Activated naive CD4-positive, alpha-beta T cell treated with anti-CD3 and anti-CD28 coated beads for 36 hours (primary cell): ENCODE data around the gene FRAT2. TPM values are rescaled to one million over a fixed set of nuclear protein-coding genes. Genes with fewer than 3 reads are reported as not detected.
"Not testable (repeated sequence)": the region's sequence is repeated elsewhere in the genome, so short reads cannot be mapped to it uniquely, and the experiment has no call there.

Experiments
- CTCF ChIA-PET: fragments of 350-600 bp; sonication (Branson Sonifier 250); formaldehyde crosslinking; loops from one replicate; lab custom pipeline; 2021; ENCODE audit warnings: antibody characterized with exemption; lab: Charles Lee
- DNase-seq: peaks from one replicate; pipeline ENCODE4 v3.0.0-alpha.2; 2020
- H3K27ac Mint-ChIP-seq: one replicate; pipeline ENCODE4 v1.8.0; 2021; ENCODE audit warnings: mild to moderate bottlenecking, mixed read lengths
- H3K27me3 Mint-ChIP-seq: one replicate; pipeline ENCODE4 v1.8.0; 2021; ENCODE audit warnings: low read depth, mixed read lengths
- H3K36me3 Mint-ChIP-seq: one replicate; pipeline ENCODE4 v1.8.0; 2021; ENCODE audit warnings: low read depth, mixed read lengths
- H3K4me1 Mint-ChIP-seq: one replicate; pipeline ENCODE4 v1.8.0; 2021; ENCODE audit warnings: low read depth, mixed read lengths
- H3K4me3 Mint-ChIP-seq: one replicate; pipeline ENCODE4 v1.8.0; 2021; ENCODE audit warnings: mild to moderate bottlenecking, moderate library complexity, mixed read lengths
- H3K9me3 Mint-ChIP-seq: one replicate; pipeline ENCODE4 v1.8.0; 2021; ENCODE audit warnings: mixed read lengths
- intact Hi-C: fragments of 100-400 bp; cut with micrococcal nuclease; formaldehyde crosslinking; loops from one replicate; pipeline ENCODE4 v1.15.1; 2023
- total RNA-seq, 2 experiments: library from RNA; stranded (reverse); gene quantifications; one replicate each; pipeline ENCODE4 v1.2.3, GENCODE V29; 2021

FRAT2 gene
- total RNA-seq, 2 experiments from 2014 or later = 5.1 to 5.6 TPM

DNA sequence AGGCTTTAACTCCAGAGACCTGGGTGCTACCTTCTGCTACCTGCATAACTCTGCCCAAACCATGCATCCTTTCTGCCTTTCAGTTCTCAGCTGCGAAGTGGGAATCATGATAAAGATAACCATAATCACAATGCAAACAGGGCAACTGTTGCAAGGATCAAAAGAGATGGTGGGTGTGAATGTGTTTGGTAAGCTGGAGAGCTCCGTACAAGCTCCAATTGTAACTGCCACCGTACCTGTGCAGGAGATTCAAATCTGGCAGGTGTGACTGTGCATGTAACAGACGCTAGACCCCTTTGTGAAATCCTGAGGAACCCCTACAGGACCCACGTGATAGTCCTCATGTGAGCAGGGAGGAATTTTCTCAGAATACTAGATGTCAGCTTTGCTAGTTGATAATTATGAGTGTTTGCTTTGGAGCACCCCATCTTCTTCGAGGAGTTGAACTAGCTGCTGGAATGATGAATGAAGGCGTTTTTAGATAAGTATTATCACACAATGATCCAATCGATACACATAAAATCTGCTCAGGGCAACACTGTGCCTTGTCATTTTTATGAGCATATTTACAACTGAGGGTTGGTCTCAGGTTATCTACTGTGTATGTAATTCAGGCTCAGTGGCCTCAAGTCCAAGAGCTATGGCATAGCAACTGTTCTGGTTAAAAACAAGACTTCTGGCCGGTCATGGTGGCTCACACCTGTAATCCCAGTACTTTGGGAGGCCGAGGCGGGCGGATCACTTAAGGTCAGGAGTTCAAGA lies 15.4 kb upstream of the FRAT2 start:
- CTCF ChIA-PET = interaction anchor here (0.8 to 0.9 kb wide), 3 partner anchors 15 to 279 kb away, joined by 3 to 6 read pairs (median 3); no protein-coding TSS in a partner anchor
- H3K4me1 Mint-ChIP-seq = no peaks in the 10 kb centered on the region
- no peak overlapping the region for H3K4me3 Mint-ChIP-seq
- no peaks in the 10 kb centered on the region for H3K9me3 Mint-ChIP-seq
- DNase-seq = no peak
- H3K27ac Mint-ChIP-seq = no peak overlapping the region
- intact Hi-C loops = no loop called here
- H3K36me3 Mint-ChIP-seq = peaks cover 4% of the 10 kb centered on the region
- no peaks in the 10 kb centered on the region for H3K27me3 Mint-ChIP-seq

DNA sequence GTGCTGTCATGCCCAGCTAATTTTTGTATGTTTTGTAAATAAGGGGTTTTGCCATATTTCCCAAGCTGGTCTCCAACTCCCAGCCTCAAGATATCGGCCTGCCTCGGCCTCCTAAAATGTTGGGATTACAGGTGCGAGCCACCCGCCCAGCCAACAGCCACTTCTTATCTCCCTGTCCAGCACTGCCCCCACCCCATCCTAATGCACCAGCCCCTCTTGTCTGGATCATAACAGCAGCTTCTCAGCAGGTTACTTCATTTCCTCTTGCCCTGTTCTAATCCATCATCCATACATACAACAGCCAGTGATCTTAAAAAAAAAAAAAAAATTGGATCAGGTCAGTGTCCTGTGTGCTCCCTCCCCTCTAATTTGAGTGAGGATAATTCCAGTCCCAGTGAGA lies 12.8 kb upstream of the FRAT2 start:
- Mint-ChIP-seq H3K4me1 (no peaks in the 10 kb centered on the region), H3K9me3 (no peaks in the 10 kb centered on the region), H3K27ac (no peak overlapping the region), H3K4me3 (no peak overlapping the region), H3K27me3 (no peaks in the 10 kb centered on the region), H3K36me3 (peaks cover 1% of the 10 kb centered on the region)
- DNase-seq = no peak
- intact Hi-C loops = no loop called here
- CTCF ChIA-PET = interaction anchor here (0.6 kb wide), 1 partner anchor 56 kb away, joined by 3 read pairs; no protein-coding TSS in a partner anchor

GRCh38 chr10:97343664-97344063 lies 9.1 kb upstream of the FRAT2 start:
- H3K36me3 Mint-ChIP-seq, H3K27me3 Mint-ChIP-seq, H3K9me3 Mint-ChIP-seq, DNase-seq, H3K4me3 Mint-ChIP-seq, H3K4me1 Mint-ChIP-seq, intact Hi-C loops, H3K27ac Mint-ChIP-seq: not testable (repeated sequence)
- CTCF ChIA-PET = interaction anchor here (0.6 to 0.7 kb wide), 3 partner anchors 39 to 108 kb away, joined by 3 to 4 read pairs (median 3); no protein-coding TSS in a partner anchor

GRCh38 chr10:97341416-97341815 lies 6.9 kb upstream of the FRAT2 start:
- H3K27ac Mint-ChIP-seq = no peak overlapping the region
- CTCF ChIA-PET = interaction anchor here (1.0 kb wide), 1 partner anchor 9 kb away, joined by 3 read pairs; no protein-coding TSS in a partner anchor

DNA sequence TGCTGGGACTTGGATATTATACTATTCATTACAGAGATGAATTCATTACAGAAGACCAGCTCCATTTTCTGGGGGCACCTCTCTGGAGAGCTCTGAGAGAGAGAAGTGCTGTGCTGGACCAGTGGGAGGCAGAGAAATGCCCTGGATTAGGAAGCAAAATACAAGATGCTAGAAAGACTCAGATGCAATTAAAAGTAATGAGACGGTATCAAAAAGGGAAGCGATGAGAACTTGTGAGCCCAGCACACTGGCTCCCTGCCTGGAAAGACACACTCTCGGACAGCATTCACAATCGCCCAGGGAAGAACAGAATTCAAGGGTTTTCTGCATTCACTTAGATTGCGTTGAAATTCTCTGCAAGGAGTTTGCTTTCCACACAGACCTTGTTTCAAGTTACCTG lies 3.5 kb upstream of the FRAT2 start:
- Mint-ChIP-seq H3K27me3 (no peaks in the 10 kb centered on the region), H3K36me3 (no peaks in the 10 kb centered on the region), H3K27ac (no peak overlapping the region), H3K9me3 (no peaks in the 10 kb centered on the region), H3K4me1 (peaks cover 9% of the 10 kb centered on the region), H3K4me3 (no peak overlapping the region)
- no peak for DNase-seq
- CTCF ChIA-PET = no interaction called here
- intact Hi-C loops = loop anchor here (10.0 kb wide), 1 partner anchor 503 kb away; the partner anchor contains the start of gene LCOR

More at GRCh38 chr10:97341416-97341815, 6.9 kb upstream of the FRAT2 start:
- no peaks in the 10 kb centered on the region for H3K4me1 Mint-ChIP-seq
- intact Hi-C loops = no loop called here
- no peaks in the 10 kb centered on the region for H3K36me3 Mint-ChIP-seq
- no peaks in the 10 kb centered on the region for H3K9me3 Mint-ChIP-seq
- no peaks in the 10 kb centered on the region for H3K27me3 Mint-ChIP-seq
- no peak overlapping the region for H3K4me3 Mint-ChIP-seq
- no peak for DNase-seq

DNA sequence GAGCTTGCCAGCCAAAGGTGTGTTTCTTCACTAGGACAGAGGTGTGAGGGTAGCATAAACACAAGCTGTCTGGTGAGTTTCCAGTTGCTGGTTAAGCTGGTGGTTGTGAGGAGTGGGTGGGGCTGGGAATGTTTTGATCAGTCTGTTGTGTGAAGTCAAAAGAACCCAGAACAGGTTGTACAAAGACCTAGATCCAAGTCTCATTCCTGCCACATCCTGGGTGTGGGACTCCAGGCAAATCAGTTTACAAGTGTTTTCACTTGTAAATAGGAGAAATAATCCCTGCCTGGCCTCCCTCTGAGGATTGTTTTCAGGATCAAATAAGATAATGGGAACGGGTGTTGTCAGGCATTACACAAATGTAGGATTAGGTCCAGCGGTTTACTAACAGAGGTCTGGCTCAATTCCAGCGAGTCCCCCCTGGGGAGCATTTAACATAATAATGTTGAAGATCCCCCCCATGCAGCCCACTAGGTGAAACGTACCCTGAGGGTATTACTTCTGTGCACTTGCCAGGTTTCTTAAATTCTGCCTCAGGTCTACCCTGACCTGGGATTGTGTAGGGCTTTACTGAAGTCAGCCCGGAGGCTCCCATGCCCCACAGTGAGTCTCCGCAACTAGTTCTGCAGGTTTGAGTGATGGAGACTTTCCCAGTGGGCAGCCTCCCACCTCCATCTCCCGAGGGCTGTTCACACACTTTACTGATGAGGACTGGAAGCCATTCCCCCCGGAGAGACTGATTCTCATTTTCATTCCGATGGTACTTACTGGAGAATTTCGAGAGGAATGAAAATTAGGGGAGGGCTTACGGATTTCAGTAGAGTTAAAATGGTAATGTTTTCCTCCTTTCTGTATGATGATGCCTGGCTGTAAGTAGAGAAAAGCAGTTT lies 2.7 kb upstream of the FRAT2 start:
- Mint-ChIP-seq H3K27ac (no peak overlapping the region), H3K9me3 (no peaks in the 10 kb centered on the region), H3K4me3 (no peak overlapping the region), H3K36me3 (no peaks in the 10 kb centered on the region), H3K4me1 (peaks cover 18% of the 10 kb centered on the region), H3K27me3 (no peaks in the 10 kb centered on the region)
- intact Hi-C loops = loop anchor here (10.0 kb wide), 1 partner anchor 502 kb away; the partner anchor contains the start of gene LCOR
- no peak for DNase-seq
- CTCF ChIA-PET = interaction anchor here (0.6 kb wide), 1 partner anchor 58 kb away, joined by 3 read pairs; no protein-coding TSS in a partner anchor

DNA sequence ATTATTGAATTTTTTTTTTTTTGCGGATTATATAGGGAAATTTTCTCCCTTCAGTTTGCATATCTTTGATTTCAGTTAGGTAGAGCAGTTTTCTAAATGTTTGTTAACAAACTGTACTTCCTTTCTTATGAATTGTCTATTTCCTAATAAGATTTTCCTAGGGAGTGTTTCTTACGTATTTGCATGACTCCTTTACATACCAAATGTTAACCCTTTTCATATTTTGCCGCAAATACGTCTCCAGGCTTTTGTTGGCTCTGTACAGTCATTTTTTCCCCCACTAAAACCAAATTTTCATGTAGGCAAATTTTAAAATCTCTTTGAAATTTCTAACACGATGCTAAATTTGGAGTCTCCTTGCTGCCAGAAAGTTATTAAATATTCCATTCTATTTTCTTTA lies 1.9 kb upstream of the FRAT2 start:
- H3K27ac Mint-ChIP-seq = no peak overlapping the region
- H3K4me3 Mint-ChIP-seq = no peak overlapping the region
- H3K36me3 Mint-ChIP-seq = no peaks in the 10 kb centered on the region
- intact Hi-C loops = loop anchor here (10.0 kb wide), 1 partner anchor 502 kb away; the partner anchor contains the start of gene LCOR
- peaks cover 22% of the 10 kb centered on the region for H3K4me1 Mint-ChIP-seq
- no peaks in the 10 kb centered on the region for H3K9me3 Mint-ChIP-seq
- no peak for DNase-seq
- no peaks in the 10 kb centered on the region for H3K27me3 Mint-ChIP-seq
- CTCF ChIA-PET = interaction anchor here (0.6 kb wide), 1 partner anchor 57 kb away, joined by 3 read pairs; no protein-coding TSS in a partner anchor

DNA sequence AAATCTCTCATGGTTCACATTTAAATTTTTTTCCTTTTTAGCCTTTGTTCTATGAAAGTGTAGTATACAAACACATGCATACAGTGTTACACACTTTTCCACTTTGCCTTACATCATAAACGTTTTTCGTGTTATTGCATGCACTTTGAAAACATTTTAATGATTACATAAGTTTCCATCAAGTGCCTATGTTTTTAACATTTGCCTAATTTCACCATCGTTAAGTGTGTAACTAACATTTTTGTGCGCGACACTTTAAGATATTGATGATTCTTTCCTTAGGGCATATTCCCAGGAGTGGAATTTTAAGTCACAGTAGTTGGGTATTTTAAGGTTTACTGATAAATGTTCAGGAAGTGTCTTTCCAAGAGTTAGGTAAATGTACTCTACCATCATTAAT lies 1.5 kb upstream of the FRAT2 start:
- Mint-ChIP-seq H3K27me3 (no peaks in the 10 kb centered on the region), H3K36me3 (peaks cover 2% of the 10 kb centered on the region), H3K9me3 (no peaks in the 10 kb centered on the region), H3K4me3 (peak overlapping the region; percentile 63), H3K27ac (no peak overlapping the region), H3K4me1 (peaks cover 27% of the 10 kb centered on the region)
- no peak for DNase-seq
- CTCF ChIA-PET = no interaction called here
- intact Hi-C loops = loop anchor here (10.0 kb wide), 1 partner anchor 501 kb away; the partner anchor contains the start of gene LCOR

DNA sequence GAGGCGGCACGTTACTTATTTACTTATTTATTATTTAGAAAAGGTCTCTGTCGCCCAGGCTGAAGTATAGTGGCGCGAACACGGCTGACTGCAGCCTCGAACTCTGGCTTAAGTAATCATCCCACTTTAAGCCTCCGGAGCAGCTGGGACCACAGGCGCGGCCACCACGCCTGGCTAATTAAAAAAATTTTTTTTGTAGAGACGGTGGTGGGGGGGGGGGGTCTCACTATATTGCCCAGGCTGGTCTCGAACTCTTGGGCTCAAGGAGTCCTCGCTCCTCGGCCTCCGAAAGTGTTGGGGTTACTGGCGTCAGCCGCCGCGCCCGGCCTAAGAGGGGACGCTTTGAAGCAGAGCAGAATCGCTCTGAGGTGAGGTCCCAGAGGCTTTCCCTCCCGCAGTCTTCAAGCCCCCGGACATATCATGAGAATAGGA lies 675 bp upstream of the FRAT2 start:
- intact Hi-C loops = loop anchor here (1.0 to 10.0 kb wide), 3 partner anchors 84 to 500 kb away; partner anchors contain the start of genes LCOR, MMS19 and UBTD1
- Mint-ChIP-seq H3K27me3 (no peaks in the 10 kb centered on the region), H3K27ac (no peak overlapping the region), H3K9me3 (no peaks in the 10 kb centered on the region), H3K4me1 (peaks cover 27% of the 10 kb centered on the region), H3K36me3 (peaks cover 2% of the 10 kb centered on the region), H3K4me3 (peak overlapping the region; percentile 75)
- CTCF ChIA-PET = no interaction called here
- DNase-seq = peak; percentile 19

DNA sequence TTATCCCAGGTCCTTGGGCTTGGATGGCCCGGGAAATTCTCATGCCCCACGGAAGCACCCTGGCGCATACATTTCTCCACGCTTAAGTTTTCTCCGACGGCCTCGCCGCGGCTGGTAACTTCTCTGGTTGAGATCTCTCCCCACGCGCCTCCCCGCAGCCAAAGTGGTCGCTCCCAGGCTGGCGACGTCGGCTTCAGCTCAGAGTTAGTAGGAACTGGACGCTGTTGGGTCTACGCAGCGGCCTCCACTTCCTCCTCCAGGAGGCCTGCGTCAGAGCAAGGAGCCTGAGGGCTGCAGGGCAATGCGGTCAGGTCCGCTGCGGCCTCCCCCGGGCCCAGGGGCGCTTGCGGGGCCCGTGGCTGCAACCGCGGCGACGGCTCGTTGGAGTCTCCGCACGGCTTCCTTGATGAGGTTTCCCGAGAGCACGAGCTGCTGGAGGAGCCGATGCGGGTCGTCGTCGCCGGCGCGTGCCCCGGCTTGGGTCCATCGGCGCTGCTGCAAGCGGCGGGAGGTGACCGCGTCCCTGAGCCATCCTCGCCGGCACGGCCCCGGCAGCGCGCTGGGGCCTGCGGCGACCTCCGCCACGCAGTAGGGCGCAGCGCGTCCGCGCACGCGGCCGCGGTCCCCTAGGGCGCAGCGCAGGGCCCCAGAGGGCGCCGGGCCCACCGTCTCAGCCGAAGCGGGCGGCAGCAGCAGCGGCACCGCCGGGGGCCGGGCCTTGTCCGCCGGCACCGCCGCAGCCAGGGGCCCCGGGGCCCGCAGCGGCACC lies 744 bp downstream of the FRAT2 start:
- Mint-ChIP-seq H3K4me1 (peaks cover 38% of the 10 kb centered on the region), H3K27me3 (no peaks in the 10 kb centered on the region), H3K9me3 (no peaks in the 10 kb centered on the region), H3K36me3 (peaks cover 4% of the 10 kb centered on the region), H3K4me3 (peak overlapping the region; percentile 75), H3K27ac (peak overlapping the region; percentile 63)
- intact Hi-C loops = loop anchor here (1.0 to 10.0 kb wide), 12 partner anchors 13 to 746 kb away; partner anchors contain the start of genes ARHGAP19, LCOR, PGAM1 and PI4K2A
- CTCF ChIA-PET = interaction anchor here (2.0 to 4.0 kb wide), 3 partner anchors 12 to 54 kb away, joined by 11 to 39 read pairs (median 13); no protein-coding TSS in a partner anchor
- DNase-seq = peak; percentile 54

- intact Hi-C loops = loop anchor here (1.0 to 10.0 kb wide), 8 partner anchors 13 to 746 kb away; partner anchors contain the start of genes LCOR, PI4K2A and TM9SF3
- Mint-ChIP-seq H3K36me3 (peaks cover 4% of the 10 kb centered on the region), H3K9me3 (no peaks in the 10 kb centered on the region), H3K27me3 (no peaks in the 10 kb centered on the region), H3K27ac (peak overlapping the region; percentile 63), H3K4me3 (peak overlapping the region; percentile 75), H3K4me1 (peaks cover 43% of the 10 kb centered on the region)
- DNase-seq = no peak
- CTCF ChIA-PET = interaction anchor here (0.7 to 4.0 kb wide), 8 partner anchors 9 to 261 kb away, joined by 3 to 39 read pairs (median 4); no protein-coding TSS in a partner anchor
These were observed 1.3 kb downstream of the FRAT2 start for GRCh38 chr10:97333351-97333600.
